Activated CD4-positive, alpha-beta T cell treated with anti-CD3 and anti-CD28 coated beads, Interleukin-2, amount 10 ng/mL, durations not matched to agents 24 days and 14 days (primary cell): ENCODE data around the gene STEAP3. TPM values are rescaled to one million over a fixed set of nuclear protein-coding genes. Genes with fewer than 3 reads are reported as not detected.

Experiments used
- DNase-seq: peaks from one replicate; pipeline ENCODE4 v3.0.0; 2022
- H3K27ac Mint-ChIP-seq: one replicate; pipeline ENCODE4 v1.8.0; 2022; ENCODE audit warnings: mild to moderate bottlenecking, mixed read lengths
- H3K27me3 Mint-ChIP-seq: one replicate; pipeline ENCODE4 v1.8.0; 2022; ENCODE audit warnings: mixed read lengths
- H3K36me3 Mint-ChIP-seq: one replicate; pipeline ENCODE4 v1.8.0; 2022; ENCODE audit warnings: low read depth, mild to moderate bottlenecking, mixed read lengths
- H3K4me1 Mint-ChIP-seq: one replicate; pipeline ENCODE4 v1.8.0; 2021; ENCODE audit warnings: mixed read lengths
- H3K4me3 Mint-ChIP-seq: one replicate; pipeline ENCODE4 v1.8.0; 2022; ENCODE audit warnings: mild to moderate bottlenecking, moderate library complexity, mixed read lengths
- H3K9me3 Mint-ChIP-seq: one replicate; pipeline ENCODE4 v1.8.0; 2021; ENCODE audit warnings: mixed read lengths
- intact Hi-C: fragments of 100-400 bp; cut with micrococcal nuclease; formaldehyde crosslinking; loops from one replicate; pipeline ENCODE4 v1.15.1; 2023
- total RNA-seq: library from RNA; stranded (reverse); gene quantifications from 2 replicates; pipeline ENCODE4 v1.2.3, GENCODE V29; 2022

STEAP3 gene
- total RNA-seq, 1 donor from 2014 or later: 0.16 TPM

DNA sequence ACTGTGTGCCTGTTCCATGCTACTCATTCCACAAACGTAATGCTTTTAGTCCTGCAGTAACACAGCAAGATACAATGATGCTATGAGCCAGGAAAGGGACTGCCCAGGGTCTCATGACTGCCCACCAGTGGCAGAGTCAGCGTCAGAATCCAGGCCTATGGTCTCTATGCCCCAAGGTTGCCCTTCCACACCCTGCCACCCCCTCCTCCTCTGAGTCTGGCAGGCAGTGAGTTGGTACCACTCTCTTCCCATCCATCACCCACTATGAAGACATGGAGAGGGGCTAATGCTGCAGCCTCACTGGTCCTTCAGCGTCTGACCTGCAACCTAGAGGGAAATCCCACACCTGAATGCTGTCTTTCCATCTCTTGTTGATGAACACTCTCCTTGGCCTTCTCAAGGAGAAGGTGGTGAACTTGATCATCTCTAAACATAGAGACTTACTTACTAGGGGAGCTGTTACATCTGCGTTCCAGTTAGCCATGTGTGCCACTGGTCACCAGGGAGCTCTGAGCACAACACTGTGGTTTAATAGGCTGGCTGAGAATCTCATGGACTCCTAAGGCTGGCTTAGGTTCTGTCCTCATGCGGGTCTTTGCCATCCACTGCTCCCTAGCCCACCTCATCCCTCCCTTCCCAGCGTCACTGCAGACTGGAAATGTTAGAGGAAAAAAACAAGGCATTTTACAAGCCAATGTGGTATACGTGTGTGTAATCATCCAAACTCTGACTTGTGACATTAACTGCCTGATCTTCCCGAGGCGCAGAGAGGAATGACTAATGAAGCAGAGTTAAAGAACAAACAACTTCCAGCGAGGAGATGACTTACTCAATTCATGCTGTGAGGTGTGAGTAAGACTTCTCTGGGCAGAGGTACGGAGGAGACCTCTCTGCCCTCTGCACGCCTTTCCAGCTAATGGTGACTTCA lies 28.8 kb downstream of the STEAP3 start:
- DNase-seq: no peak
- Mint-ChIP-seq H3K4me1 (no peaks in the 10 kb centered on the region), H3K9me3 (no peaks in the 10 kb centered on the region), H3K27ac (no peak overlapping the region), H3K36me3 (no peaks in the 10 kb centered on the region), H3K27me3 (no peaks in the 10 kb centered on the region), H3K4me3 (no peak overlapping the region)
- intact Hi-C loops: no loop called here

DNA sequence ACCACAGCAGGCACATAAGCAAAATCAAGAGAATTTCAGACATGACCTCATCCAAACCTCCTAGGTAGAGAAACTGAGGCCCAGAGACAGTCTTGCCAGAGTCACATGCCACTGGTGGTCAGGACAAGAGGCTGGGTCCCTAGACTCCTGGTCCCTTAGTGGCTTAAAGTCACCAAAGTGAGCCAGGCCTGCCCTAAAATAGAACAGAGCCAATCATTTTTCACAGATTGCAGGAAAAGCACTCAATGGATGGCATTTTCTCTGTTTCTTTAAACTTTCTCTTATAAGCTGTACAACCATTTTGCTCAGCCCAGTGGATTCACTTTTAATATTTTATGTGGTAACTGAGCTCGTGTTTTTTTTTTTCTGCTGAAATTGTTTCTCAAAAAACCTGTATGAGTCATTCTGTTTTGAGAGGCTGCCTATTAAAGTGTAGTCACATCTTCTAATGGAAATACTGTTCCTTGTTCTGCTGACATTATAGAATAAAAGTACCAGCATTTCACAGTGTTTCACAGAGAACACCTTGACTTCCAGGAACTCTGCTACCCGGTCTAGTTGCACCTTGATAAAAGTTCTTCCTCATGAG lies 29.6 kb downstream of the STEAP3 start:
- no peaks in the 10 kb centered on the region for H3K36me3 Mint-ChIP-seq
- H3K27me3 Mint-ChIP-seq: no peaks in the 10 kb centered on the region
- no peaks in the 10 kb centered on the region for H3K4me1 Mint-ChIP-seq
- no peak overlapping the region for H3K4me3 Mint-ChIP-seq
- DNase-seq: no peak
- no peak overlapping the region for H3K27ac Mint-ChIP-seq
- intact Hi-C loops: no loop called here
- H3K9me3 Mint-ChIP-seq: no peaks in the 10 kb centered on the region

DNA sequence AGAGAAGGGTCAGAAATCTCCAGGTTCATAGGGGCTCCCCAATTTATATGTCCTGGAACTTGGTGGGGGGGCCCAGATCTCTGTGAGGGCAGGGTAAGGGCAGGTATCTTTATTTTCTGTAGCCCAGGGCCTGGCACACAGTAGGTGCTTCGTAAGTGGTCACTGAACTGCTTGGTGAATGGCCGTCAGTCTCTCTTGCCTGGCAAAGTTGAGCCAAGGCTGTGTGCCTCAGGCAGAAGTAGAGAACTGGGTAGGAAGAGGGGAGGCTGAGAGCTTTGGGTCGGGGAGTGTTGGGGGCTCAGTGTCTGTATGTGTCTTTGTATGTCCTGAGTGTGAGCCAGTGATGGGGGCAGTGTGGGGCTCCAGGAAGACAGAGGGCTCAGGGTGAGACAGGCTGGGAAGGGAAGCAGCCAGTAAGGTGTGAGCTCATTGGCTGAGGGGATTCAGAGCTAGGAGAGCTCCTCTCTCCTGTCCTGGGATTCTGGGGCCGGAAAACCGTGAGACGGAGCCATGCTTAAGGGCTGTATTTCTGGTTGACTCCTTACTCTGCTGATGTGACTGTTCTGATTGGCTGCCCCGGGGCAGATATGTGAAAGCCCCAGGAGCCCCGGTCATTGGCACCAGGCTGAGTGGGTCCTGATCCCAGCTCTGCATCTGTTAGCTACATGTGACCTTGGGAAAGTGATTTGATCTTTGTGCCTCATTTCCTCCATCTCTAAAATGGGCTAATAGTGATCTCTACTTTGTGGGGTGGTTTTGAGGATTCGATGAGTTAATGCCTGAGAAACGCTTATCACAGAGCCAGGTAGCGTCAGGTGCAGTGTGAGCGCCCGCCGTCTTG lies 30.3 kb downstream of the STEAP3 start:
- no peak for DNase-seq
- Mint-ChIP-seq H3K27ac (no peak overlapping the region), H3K4me1 (no peaks in the 10 kb centered on the region), H3K36me3 (no peaks in the 10 kb centered on the region), H3K9me3 (no peaks in the 10 kb centered on the region), H3K4me3 (no peak overlapping the region), H3K27me3 (no peaks in the 10 kb centered on the region)
- intact Hi-C loops: no loop called here

DNA sequence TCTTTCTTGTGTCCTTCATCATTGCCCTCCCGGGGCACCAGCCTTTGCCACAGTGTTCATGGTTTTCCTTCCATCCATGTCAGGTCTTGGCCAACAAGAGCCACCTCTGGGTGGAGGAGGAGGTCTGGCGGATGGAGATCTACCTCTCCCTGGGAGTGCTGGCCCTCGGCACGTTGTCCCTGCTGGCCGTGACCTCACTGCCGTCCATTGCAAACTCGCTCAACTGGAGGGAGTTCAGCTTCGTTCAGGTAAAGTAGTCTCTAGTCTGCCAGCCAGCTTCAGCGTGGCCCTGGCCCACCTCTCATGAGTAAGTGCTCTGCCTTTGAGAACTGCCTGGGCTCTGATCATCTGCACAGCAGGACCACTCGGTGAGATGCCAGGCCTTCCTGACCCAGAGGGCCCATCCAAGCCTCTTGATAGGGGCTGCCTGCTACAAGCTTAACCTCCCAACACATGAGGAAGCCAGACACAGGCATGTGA lies 31.0 kb downstream of the STEAP3 start:
- no peaks in the 10 kb centered on the region for H3K27me3 Mint-ChIP-seq
- intact Hi-C loops: no loop called here
- no peak for DNase-seq
- no peak overlapping the region for H3K27ac Mint-ChIP-seq
- H3K4me3 Mint-ChIP-seq: no peak overlapping the region
- H3K9me3 Mint-ChIP-seq: no peaks in the 10 kb centered on the region
- H3K36me3 Mint-ChIP-seq: no peaks in the 10 kb centered on the region
- H3K4me1 Mint-ChIP-seq: no peaks in the 10 kb centered on the region

DNA sequence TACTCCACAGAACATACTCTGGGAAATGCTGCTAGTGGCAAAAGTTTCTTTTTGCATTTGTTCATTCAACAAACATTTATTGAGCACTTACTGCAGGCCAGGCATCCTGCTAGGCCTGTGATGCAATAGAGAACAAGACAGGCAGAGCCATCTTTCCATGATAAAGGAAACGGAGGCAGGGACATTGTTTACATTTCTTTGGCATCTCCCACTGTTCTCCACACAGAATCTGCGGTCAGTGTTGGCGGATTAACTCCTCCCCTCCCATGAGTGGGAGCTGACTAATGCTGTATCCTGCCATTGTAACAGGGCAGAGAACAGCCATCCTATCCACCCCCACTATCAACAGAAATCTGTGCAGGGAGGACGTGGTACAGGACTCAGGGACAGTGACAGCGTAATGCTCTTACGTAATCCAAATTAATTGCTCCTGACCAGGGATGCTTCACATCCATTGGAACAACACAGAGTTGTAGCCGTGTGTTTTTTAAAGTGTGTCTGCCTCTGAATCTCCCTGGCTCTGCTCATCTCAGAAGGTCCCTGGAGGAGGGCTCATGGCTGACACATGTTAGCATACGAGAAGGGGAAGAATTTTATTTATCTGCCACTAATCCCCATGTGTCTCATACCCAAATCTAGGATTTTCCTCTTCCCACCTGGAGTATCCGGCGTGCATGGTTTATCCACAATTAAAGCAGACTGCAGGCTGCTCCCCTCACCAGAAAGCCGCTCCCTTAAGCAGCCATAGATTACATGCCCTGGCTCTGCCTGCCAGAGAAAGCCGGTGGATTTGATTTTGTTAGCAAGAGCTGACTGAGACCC lies 32.3 kb downstream of the STEAP3 start:
- H3K4me1 Mint-ChIP-seq: no peaks in the 10 kb centered on the region
- no peak overlapping the region for H3K27ac Mint-ChIP-seq
- no peak overlapping the region for H3K4me3 Mint-ChIP-seq
- H3K9me3 Mint-ChIP-seq: no peaks in the 10 kb centered on the region
- intact Hi-C loops: no loop called here
- no peaks in the 10 kb centered on the region for H3K36me3 Mint-ChIP-seq
- DNase-seq: no peak
- no peaks in the 10 kb centered on the region for H3K27me3 Mint-ChIP-seq

DNA sequence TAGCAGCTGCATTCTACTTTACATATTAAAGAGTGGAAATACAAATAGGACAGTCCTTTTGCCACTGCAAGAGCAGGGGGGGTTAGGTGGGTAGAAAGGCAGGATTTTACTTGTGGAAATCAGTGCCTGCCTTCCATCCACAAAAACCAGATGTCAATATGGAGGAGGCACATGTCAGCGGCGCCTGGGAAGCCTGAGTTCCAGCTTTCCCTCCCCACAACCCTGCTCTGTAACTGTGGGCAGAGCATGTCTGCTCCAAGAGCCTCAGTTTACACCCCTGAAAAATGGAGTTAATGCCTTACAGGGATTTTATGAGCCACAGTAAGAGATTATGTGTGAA lies 32.9 kb downstream of the STEAP3 start:
- Mint-ChIP-seq H3K9me3 (no peaks in the 10 kb centered on the region), H3K27ac (no peak overlapping the region), H3K36me3 (no peaks in the 10 kb centered on the region), H3K27me3 (no peaks in the 10 kb centered on the region), H3K4me3 (no peak overlapping the region), H3K4me1 (no peaks in the 10 kb centered on the region)
- no peak for DNase-seq
- intact Hi-C loops: no loop called here

DNA sequence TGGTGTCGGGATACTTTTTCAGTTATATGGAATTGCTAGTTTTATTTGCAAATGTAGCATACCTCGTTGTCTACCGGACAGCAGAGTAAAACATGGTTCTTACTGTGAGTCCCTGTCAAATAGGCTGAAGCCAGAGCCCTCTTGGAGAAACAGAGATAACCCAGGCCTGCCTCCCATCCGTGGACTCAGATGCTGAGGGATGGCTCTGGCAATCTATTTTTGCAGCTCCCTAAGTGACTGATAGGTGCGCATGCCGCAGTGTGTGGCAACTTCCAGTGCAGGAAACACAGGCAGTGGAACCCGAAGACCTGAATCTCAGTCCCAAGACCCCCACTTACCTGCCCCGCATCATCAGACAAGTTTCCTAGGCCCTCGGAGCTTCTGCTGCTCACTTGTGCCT lies 33.6 kb downstream of the STEAP3 start:
- Mint-ChIP-seq H3K36me3 (no peaks in the 10 kb centered on the region), H3K27me3 (no peaks in the 10 kb centered on the region), H3K4me1 (no peaks in the 10 kb centered on the region), H3K9me3 (no peaks in the 10 kb centered on the region), H3K4me3 (no peak overlapping the region), H3K27ac (no peak overlapping the region)
- DNase-seq: no peak
- intact Hi-C loops: no loop called here

DNA sequence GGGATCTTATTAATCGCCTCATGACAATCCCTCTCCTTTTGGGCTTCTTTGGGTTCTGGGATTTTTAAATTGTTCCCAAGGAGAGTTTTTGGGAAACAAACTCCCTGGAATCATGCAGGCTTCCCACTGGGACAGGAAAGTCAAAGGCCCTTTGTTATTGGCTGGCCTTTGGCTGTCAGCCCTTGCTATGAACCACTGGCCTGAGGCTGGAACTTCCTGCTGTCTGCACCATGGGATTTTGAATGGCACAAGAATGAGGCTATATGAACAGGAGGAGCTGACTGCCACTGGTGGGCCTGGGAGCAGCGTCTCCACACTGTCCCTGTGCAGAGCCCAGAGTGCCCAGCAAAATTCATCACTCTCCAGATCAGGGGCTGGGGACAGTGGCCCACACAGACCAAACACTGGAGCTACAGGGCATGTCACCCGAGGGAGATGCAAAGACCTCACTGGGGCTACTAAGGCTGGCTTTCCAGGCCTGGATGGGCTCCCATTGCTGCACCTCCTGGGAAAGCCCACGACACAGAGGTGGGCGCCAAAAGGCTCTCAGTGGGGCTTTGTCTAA lies 35.7 kb downstream of the STEAP3 start:
- no peaks in the 10 kb centered on the region for H3K9me3 Mint-ChIP-seq
- H3K4me1 Mint-ChIP-seq: no peaks in the 10 kb centered on the region
- H3K27me3 Mint-ChIP-seq: no peaks in the 10 kb centered on the region
- intact Hi-C loops: no loop called here
- no peak for DNase-seq
- H3K27ac Mint-ChIP-seq: no peak overlapping the region
- no peak overlapping the region for H3K4me3 Mint-ChIP-seq
- no peaks in the 10 kb centered on the region for H3K36me3 Mint-ChIP-seq

DNA sequence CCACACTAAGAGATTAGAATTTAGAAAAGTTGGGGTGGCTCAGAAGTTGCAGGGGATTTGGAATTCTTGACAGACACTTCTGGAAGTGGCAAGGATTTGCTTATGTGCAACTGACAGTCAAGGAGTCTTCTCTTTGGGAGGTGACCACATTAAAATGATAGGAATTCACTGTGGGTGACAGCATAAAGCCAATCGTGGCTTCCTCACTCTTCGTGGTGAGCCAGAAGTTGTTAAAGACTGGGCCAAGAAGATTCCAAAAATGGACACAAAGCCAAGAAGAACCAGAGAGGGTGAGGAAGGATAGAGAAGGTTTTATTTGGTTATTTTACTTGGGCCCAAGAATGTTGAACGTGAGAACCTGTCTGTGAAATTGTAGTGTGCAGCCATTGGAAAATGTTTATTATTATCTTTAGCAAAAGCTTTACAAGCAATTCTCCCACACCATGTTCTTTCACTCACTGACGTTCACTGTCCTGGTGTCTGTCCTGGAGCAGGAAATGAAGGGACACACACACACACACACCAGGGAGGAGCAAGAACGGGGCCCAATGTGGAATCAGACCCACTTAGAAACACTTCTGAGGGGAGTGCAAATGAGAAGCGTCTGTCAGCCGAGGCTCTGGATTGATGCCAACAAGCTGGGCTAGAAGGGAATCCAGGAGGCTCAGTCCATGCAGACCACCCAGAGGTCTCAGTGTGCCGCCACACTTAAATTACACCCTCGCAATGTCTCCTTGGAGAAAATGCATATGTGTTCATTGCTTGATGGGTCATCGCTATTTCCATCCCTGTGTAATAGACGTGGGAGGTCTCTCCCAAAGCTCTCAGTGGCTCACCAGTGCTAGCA lies 37.2 kb downstream of the STEAP3 start:
- DNase-seq: no peak
- Mint-ChIP-seq H3K27me3 (no peaks in the 10 kb centered on the region), H3K27ac (no peak overlapping the region)

DNA sequence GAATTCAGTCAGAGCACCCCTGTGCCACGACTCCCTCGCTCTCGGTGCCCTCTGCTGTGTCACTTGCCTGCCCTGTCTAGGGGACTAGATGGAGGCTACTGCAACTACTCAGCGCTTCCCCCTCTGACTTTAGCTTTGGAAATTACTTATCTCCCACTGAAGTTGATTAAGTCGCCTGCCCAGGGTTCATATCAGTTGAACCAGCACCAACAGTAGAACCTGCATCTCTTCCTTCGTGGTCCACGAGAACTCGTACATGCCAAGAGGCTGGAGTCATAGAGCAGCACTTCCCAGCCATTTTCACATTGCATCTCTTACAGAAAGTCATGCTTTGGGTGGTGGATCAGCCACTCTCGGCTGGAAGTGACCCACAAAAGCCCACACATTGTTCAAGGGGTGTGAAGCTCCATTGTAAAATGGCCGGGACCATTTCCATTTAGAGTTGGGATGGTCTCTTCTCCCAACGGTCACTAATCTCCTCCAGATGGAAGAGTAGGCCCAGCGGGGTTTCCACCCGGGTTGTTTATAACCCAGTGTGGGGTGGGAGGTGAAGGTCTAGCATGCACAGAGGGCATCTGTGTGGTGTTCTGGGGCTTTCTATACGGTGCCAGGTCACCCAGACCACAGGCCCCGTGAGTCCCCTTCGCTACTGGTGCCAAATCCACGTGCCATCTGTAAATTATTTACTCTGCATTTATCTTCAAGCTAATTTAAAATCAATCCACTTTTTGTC lies 38.0 kb downstream of the STEAP3 start:
- no peaks in the 10 kb centered on the region for H3K9me3 Mint-ChIP-seq
- no peak overlapping the region for H3K4me3 Mint-ChIP-seq
- no peaks in the 10 kb centered on the region for H3K36me3 Mint-ChIP-seq
- intact Hi-C loops: no loop called here
- no peak overlapping the region for H3K27ac Mint-ChIP-seq
- H3K27me3 Mint-ChIP-seq: peaks cover 2% of the 10 kb centered on the region
- no peak for DNase-seq
- H3K4me1 Mint-ChIP-seq: no peaks in the 10 kb centered on the region

More for the DNA sequence above, 37.2 kb downstream of the STEAP3 start:
- Mint-ChIP-seq H3K9me3 (no peaks in the 10 kb centered on the region), H3K4me1 (no peaks in the 10 kb centered on the region), H3K4me3 (no peak overlapping the region), H3K36me3 (no peaks in the 10 kb centered on the region)
- intact Hi-C loops: no loop called here

DNA sequence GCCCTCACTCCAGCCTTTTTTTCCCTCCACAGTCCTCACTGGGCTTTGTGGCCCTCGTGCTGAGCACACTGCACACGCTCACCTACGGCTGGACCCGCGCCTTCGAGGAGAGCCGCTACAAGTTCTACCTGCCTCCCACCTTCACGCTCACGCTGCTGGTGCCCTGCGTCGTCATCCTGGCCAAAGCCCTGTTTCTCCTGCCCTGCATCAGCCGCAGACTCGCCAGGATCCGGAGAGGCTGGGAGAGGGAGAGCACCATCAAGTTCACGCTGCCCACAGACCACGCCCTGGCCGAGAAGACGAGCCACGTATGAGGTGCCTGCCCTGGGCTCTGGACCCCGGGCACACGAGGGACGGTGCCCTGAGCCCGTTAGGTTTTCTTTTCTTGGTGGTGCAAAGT lies 39.4 kb downstream of the STEAP3 start:
- intact Hi-C loops: no loop called here
- no peak for DNase-seq
- Mint-ChIP-seq H3K27ac (no peak overlapping the region), H3K9me3 (no peaks in the 10 kb centered on the region), H3K27me3 (peaks cover 10% of the 10 kb centered on the region), H3K4me3 (no peak overlapping the region), H3K36me3 (no peaks in the 10 kb centered on the region), H3K4me1 (no peaks in the 10 kb centered on the region)

DNA sequence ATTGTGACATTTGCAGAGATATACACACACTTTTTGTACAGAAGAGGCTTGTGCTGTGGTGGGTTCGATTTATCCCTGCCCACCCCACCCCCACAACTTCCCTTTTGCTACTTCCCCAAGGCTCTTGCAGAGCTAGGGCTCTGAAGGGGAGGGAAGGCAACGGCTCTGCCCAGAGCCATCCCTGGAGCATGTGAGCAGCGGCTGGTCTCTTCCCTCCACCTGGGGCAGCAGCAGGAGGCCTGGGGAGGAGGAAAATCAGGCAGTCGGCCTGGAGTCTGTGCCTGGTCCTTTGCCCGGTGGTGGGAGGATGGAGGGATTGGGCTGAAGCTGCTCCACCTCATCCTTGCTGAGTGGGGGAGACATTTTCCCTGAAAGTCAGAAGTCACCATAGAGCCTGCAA lies 40.0 kb downstream of the STEAP3 start:
- Mint-ChIP-seq H3K36me3 (no peaks in the 10 kb centered on the region), H3K4me1 (no peaks in the 10 kb centered on the region), H3K9me3 (no peaks in the 10 kb centered on the region), H3K27ac (no peak overlapping the region), H3K27me3 (peaks cover 13% of the 10 kb centered on the region), H3K4me3 (no peak overlapping the region)
- DNase-seq: no peak
- intact Hi-C loops: no loop called here
